ENCODE measurements around the gene NCAM1. TPM values are rescaled to one million over a fixed set of nuclear protein-coding genes. Genes with fewer than 3 reads are reported as not detected.

The NCAM1 gene
- total and polyA plus RNA-seq, 2 donors (not counting 1 experiment from before 2014, with no cell fraction given): 0.17 to 2.6 TPM

GRCh38 chr11:113260096-113260425 is 298.8 kb downstream of the NCAM1 start:
- no peak overlapping the region for H3K4me3 ChIP-seq (replicated peaks in 1 of 4; ENCODE audit: control extremely low read depth in 1 of 4, insufficient read depth in 1 of 4, low read depth in 3 of 4, low read length in 4 of 4)
- no peak overlapping the region for H3K4me2 ChIP-seq (ENCODE audit: extremely low read depth, insufficient read depth, low read length)
- no peaks in the 10 kb centered on the region for H3K9me3 ChIP-seq (ENCODE audit: control insufficient read depth, insufficient read depth, low read depth, low read length)
- no peaks in the 10 kb centered on the region for H3K4me1 ChIP-seq (ENCODE audit: control insufficient read depth, extremely low read depth, insufficient read depth, low read length)
- no peak overlapping the region for H2AFZ ChIP-seq (ENCODE audit: low read length)
- H3K9ac ChIP-seq (ENCODE audit: insufficient read depth, low read length): no peak overlapping the region
- H3K36me3 ChIP-seq (ENCODE audit: control insufficient read depth, insufficient read depth, low read length): no peaks in the 10 kb centered on the region
- no peaks in the 10 kb centered on the region for H3K27me3 ChIP-seq (ENCODE audit: control insufficient read depth, insufficient read depth, low read length)
- no peak overlapping the region for H3K27ac ChIP-seq (ENCODE audit: insufficient read depth, low read length)
- H4K20me1 ChIP-seq (ENCODE audit: control insufficient read depth, extremely low read depth, insufficient read depth, low read length): no peaks in the 10 kb centered on the region
- TF ChIP-seq CTCF (conservative IDR thresholded peaks at IDR 0.05 in 1 of 2, IDR thresholded peaks at IDR 0.05 in 1 of 2; ENCODE audit: low read depth in 1 of 2, low read length in 2 of 2) (no peak), EZH2 (IDR thresholded peaks at IDR 0.05; ENCODE audit: low read length, missing control alignments) (no peak)
- no peaks in the 10 kb centered on the region for H3K79me2 ChIP-seq (ENCODE audit: control insufficient read depth, insufficient read depth, low read length)
- no peak for DNase-seq (ENCODE audit: low read depth in 2 of 2)

- no peaks in the 10 kb centered on the region for H3K4me1 ChIP-seq (ENCODE audit: control insufficient read depth, extremely low read depth, insufficient read depth, low read length)
- H3K27ac ChIP-seq (ENCODE audit: insufficient read depth, low read length): no peak overlapping the region
- no peak for DNase-seq (ENCODE audit: low read depth in 2 of 2)
- TF ChIP-seq CTCF (conservative IDR thresholded peaks at IDR 0.05 in 1 of 2, IDR thresholded peaks at IDR 0.05 in 1 of 2; ENCODE audit: low read depth in 1 of 2, low read length in 2 of 2): no peak
- no peak for TF ChIP-seq EZH2 (IDR thresholded peaks at IDR 0.05; ENCODE audit: low read length, missing control alignments)
- no peak overlapping the region for H3K4me3 ChIP-seq (replicated peaks in 1 of 4; ENCODE audit: control extremely low read depth in 1 of 4, insufficient read depth in 1 of 4, low read depth in 3 of 4, low read length in 4 of 4)
- no peaks in the 10 kb centered on the region for H4K20me1 ChIP-seq (ENCODE audit: control insufficient read depth, extremely low read depth, insufficient read depth, low read length)
- H3K9me3 ChIP-seq (ENCODE audit: control insufficient read depth, insufficient read depth, low read depth, low read length): no peaks in the 10 kb centered on the region
- no peak overlapping the region for H3K9ac ChIP-seq (ENCODE audit: insufficient read depth, low read length)
- H2AFZ ChIP-seq (ENCODE audit: low read length): no peak overlapping the region
- H3K36me3 ChIP-seq (ENCODE audit: control insufficient read depth, insufficient read depth, low read length): no peaks in the 10 kb centered on the region
- H3K27me3 ChIP-seq (ENCODE audit: control insufficient read depth, insufficient read depth, low read length): no peaks in the 10 kb centered on the region
- no peak overlapping the region for H3K4me2 ChIP-seq (ENCODE audit: extremely low read depth, insufficient read depth, low read length)
- H3K79me2 ChIP-seq (ENCODE audit: control insufficient read depth, insufficient read depth, low read length): no peaks in the 10 kb centered on the region
These were observed 299.3 kb downstream of the NCAM1 start for GRCh38 chr11:113260541-113260940.

DNA sequence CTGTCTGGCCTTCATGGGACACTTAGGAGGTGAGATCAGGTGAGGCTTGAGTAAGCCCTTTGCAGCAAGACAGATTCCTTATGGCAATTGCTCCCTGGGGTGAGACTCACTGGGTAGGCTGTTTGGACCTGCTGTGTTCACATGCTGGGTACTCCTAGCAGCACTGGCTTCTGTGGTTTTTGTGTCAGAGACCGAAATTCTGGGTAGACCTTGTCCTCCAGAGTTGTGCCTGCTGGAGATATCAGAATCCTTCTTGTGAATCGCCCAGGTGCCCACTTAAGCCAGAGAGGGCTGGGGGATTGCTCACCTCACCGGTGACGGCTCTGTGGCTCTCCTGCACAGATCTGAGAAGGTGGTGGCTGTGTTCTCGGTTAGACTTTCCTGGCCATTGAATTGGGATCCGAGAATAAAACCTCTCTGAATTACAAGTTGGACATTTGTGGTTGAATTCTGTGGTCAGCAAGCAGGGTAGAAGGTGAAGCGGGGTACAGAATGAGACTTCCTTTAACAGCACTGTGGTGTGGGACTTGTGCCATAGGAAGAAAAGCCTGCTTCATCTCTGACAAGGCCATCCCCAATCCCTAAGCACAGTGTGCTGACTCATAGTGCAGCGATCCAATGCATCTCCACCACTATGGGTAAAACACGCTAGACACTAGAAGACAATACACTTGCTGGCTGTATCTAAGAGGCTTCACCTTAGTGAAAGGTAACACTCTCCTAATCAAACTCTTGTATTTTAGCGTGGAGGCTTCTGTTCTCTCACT is 300.7 kb downstream of the NCAM1 start:
- H3K4me3 ChIP-seq (replicated peaks in 1 of 4; ENCODE audit: control extremely low read depth in 1 of 4, insufficient read depth in 1 of 4, low read depth in 3 of 4, low read length in 4 of 4): no peak overlapping the region
- DNase-seq (ENCODE audit: low read depth in 2 of 2): peak; percentile 19 to 97
- no peaks in the 10 kb centered on the region for H3K27me3 ChIP-seq (ENCODE audit: control insufficient read depth, insufficient read depth, low read length)
- no peaks in the 10 kb centered on the region for H3K36me3 ChIP-seq (ENCODE audit: control insufficient read depth, insufficient read depth, low read length)
- H3K79me2 ChIP-seq (ENCODE audit: control insufficient read depth, insufficient read depth, low read length): no peaks in the 10 kb centered on the region
- H3K9ac ChIP-seq (ENCODE audit: insufficient read depth, low read length): no peak overlapping the region
- no peak overlapping the region for H3K27ac ChIP-seq (ENCODE audit: insufficient read depth, low read length)
- no peaks in the 10 kb centered on the region for H3K9me3 ChIP-seq (ENCODE audit: control insufficient read depth, insufficient read depth, low read depth, low read length)
- H4K20me1 ChIP-seq (ENCODE audit: control insufficient read depth, extremely low read depth, insufficient read depth, low read length): no peaks in the 10 kb centered on the region
- no peaks in the 10 kb centered on the region for H3K4me1 ChIP-seq (ENCODE audit: control insufficient read depth, extremely low read depth, insufficient read depth, low read length)
- H2AFZ ChIP-seq (ENCODE audit: low read length): no peak overlapping the region
- no peak overlapping the region for H3K4me2 ChIP-seq (ENCODE audit: extremely low read depth, insufficient read depth, low read length)
- TF ChIP-seq EZH2 (IDR thresholded peaks at IDR 0.05; ENCODE audit: low read length, missing control alignments) (no peak), CTCF (conservative IDR thresholded peaks at IDR 0.05 in 1 of 2, IDR thresholded peaks at IDR 0.05 in 1 of 2; ENCODE audit: low read depth in 1 of 2, low read length in 2 of 2) (no peak)

Measured in fibroblast of lung (primary cell).